Measurements from ENCODE around the gene HPSE.
"Not testable (repeated sequence)": the region's sequence is repeated elsewhere in the genome, so short reads cannot be mapped to it uniquely, and the experiment has no call there.

DNA sequence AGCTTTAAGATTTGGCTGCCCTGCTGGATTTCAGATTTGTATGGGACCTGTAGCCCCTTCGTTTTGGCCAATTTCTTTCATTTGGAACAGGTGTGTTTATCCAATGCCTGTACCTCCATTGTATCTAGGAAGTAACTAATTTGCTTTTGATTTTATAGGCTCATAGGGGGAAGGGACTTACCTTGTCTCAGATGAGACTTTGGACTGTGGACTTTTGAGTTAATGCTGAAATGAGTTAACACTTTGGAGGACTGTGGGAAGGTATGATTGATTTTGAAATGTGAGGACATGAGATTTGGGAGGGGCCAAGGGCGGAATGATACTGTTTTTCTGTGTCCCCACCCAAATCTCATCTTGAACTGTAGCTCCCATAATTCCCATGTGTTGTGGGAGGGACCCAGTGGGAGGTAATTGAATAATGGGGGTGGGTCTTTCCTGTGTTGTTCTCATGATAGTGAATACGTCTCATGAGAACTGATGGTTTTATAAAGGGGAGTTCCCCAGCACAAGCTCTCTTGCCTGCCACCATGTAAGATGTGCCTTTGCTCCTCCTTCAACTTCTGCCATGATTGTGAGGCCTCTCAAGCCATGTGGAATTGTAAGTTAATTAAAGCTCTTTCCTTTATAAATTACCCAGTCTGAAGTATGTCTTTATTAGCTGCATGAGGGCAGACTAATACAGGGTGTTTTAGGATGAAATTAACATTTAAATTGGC is 44.4 kb downstream of the HPSE start:
- TF ChIP-seq, protein P1, sequence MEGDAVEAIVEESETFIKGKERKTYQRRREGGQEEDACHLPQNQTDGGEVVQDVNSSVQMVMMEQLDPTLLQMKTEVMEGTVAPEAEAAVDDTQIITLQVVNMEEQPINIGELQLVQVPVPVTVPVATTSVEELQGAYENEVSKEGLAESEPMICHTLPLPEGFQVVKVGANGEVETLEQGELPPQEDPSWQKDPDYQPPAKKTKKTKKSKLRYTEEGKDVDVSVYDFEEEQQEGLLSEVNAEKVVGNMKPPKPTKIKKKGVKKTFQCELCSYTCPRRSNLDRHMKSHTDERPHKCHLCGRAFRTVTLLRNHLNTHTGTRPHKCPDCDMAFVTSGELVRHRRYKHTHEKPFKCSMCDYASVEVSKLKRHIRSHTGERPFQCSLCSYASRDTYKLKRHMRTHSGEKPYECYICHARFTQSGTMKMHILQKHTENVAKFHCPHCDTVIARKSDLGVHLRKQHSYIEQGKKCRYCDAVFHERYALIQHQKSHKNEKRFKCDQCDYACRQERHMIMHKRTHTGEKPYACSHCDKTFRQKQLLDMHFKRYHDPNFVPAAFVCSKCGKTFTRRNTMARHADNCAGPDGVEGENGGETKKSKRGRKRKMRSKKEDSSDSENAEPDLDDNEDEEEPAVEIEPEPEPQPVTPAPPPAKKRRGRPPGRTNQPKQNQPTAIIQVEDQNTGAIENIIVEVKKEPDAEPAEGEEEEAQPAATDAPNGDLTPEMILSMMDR (IDR thresholded peaks at IDR 0.05; ENCODE audit: low read depth, low read length), result not testable (repeated sequence)
- TF ChIP-seq EZH2phosphoT487 (IDR thresholded peaks at IDR 0.05; ENCODE audit: low read depth), result not testable (repeated sequence)

All from OCI-LY3 (cell line).